CD1c-positive myeloid dendritic cell (primary cell): Measurements from ENCODE around the gene MTHFD1L.

Experiments
- DNase-seq: peaks from one replicate; pipeline ENCODE4 v3.0.0-alpha.2; 2016; ENCODE audit errors: extremely low spot score

The MTHFD1L gene

GRCh38 chr6:150932996-150933395 lies 67.5 kb downstream of the MTHFD1L start:
- DNase-seq: no peak

DNA sequence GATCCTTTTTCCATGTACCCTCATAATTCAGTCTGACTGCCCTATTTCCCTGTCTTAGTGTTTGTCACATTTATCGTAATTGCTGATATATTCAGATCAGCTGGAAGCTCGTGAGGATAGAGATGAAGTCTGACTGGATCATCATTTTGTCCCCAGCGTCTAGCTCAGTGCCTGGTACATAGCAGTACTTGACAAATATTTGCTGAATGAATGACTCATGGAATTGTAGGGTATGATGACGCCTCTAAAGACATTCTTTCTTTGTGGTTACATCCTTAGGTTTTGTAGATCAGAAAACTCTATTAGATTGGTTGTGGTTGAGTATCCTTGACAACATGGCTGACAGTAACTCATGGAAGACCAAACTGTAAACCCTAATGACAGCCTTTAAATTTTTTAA lies 68.9 kb downstream of the MTHFD1L start:
- no peak for DNase-seq

- DNase-seq: no peak
These were observed 70.6 kb downstream of the MTHFD1L start for GRCh38 chr6:150936021-150936555.

DNA sequence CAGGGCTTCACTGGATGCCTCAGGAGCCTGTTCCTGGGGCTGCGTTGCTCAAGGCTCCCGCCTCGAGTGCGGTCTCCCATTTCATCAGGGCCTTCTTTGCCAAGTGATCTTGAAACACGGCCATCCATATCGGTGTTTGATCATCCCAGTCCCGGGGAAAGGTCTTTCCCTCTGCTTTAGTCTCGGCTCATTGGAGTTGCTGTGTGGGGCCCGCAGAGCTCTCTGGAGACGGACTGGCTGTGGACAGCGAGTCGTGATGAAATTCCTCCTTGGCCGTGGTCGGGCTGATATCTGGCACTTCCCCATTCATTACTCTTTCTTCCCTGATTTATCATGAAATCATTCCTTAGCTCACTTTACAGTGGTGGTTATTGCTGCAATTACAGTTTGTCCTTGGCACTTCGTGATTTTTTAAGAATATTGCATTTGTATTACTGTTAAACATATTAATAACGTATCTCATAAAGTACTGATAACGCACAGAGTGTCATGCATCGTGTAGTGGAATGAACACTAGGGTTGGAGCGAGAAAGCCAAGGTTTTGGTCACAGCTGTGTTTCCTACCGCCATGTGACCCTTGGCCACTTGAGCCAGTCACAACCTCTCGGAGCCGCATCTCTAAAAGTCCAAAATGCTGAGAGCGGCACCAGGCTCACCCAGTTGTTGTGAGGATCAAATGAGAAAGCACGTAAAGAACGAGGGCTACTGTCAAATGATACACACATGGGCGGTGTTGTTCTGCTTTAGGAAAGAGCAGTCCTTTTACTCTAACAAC lies 71.8 kb downstream of the MTHFD1L start:
- DNase-seq: no peak

DNA sequence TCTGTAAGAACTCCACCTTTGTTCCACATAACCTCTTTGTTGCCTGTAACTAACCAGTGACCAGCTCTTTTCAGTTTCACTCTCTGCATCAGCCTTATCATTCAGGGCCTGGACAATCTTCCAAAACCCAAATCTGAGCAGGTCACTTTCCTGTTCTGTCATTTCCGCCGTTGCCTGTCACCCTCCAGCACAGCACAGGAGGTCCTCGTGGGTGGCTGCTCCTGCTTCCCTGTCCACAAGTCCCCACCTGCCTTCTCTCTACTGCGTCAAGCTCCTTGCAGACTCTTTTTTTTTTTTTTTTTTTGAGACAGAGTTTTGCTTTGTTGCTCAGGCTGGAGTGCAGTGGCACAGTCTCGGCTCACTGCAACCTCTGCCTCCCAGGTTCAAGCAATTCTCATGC lies 73.9 kb downstream of the MTHFD1L start:
- DNase-seq: no peak

DNA sequence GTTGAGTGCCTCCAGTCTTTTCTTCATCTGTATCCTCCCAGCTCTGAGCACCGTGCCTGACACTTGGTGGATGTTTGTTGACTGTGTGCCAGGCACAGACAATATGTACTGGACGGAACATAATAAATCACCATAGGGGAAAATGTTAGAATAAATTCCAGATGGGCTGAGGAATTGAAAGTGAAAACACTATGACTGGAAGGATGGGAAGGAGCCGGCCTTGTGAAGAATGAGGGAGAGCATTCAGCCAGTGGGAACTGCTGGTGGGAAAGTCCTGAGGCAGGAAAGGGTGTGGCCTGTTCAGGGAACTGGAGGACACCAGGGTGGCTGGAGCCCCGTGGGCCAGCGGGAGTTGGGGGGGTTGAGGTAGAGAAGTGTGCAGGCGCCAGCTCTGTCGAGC lies 75.4 kb downstream of the MTHFD1L start:
- no peak for DNase-seq

- no peak for DNase-seq
These were observed 84.0 kb downstream of the MTHFD1L start for GRCh38 chr6:150949526-150949925.

GRCh38 chr6:150953851-150954250 lies 88.3 kb downstream of the MTHFD1L start:
- no peak for DNase-seq

DNA sequence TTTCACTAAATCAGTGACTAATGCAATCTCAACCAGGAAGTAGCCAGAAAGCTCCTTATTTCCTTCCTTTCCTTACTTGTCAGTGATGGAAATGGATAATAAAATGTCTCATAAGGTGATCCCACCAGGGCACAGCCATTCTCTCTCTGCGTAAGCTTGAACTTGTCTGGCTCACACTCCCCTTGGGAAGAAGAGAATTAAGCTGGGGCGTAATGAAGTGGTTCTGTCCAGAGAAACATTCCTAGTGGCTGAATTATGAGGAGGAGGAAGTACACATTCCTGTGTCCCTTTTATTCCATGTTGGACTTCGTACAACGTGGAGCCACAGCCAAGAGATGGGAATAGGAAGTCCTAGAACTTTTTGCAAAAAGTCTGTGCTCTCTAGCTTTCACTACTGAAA lies 93.7 kb downstream of the MTHFD1L start:
- DNase-seq: no peak

- DNase-seq: no peak
These were observed 96.9 kb downstream of the MTHFD1L start for GRCh38 chr6:150962436-150962835.

GRCh38 chr6:150964765-150965164 lies 99.3 kb downstream of the MTHFD1L start:
- DNase-seq: no peak

DNA sequence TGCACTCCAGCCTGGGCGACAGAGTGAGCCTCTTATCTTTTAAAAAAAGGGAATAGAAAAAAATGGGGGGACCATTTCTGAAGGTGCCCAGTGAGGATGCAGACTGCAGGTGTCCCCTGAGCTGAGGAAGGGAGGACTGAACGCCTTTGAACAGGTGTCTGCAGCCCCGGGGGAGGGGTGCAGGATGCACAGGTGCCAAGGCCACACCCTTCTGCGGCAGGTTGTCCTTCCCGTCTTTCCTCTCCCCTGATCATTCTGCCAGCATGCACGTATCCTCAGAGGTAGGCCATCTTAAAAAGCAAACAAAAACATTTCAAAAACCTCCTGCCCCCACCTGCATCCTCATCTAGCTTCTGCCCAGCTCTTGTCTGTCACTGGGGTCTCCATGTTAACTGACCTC lies 101.3 kb downstream of the MTHFD1L start:
- no peak for DNase-seq

DNA sequence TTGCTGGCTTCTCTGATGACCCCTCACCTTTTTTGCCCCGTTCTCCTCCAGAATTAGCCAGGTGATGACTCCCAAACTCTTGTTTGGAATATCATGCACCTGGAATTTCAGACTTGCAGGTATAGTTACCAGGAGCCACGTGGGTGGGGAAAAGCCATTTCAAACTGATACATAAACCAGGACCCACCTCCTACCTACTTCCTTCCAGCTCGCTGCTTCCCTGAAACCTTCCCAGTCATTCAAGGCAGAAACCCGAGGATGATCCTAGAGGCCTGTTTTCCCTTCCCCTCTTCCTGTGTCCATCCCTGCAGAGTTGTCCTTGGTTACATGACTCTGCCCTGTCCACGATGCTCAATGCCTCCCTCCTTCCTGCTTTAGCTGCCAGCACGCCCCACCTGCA lies 101.9 kb downstream of the MTHFD1L start:
- DNase-seq: no peak

DNA sequence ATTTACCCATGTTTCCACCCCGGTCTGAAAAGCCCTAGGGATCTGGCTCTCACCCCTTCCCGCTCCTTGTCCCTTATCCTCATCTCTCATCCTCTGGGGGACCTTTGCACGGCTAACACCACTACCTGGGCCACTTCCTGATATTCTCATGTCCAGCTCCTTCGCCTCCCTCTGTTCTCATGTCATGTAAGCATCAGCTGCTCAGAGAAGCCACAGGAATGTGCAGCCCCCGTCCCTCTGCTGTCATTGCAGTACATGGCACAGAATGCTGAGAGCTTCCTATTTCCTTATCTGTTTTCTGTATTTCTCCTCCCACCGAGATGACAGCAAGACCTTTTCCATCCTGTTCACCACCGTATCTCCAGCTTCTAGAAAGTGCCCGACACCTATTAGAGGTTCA lies 102.4 kb downstream of the MTHFD1L start:
- no peak for DNase-seq

GRCh38 chr6:150969901-150970300 lies 104.4 kb downstream of the MTHFD1L start:
- DNase-seq: no peak

DNA sequence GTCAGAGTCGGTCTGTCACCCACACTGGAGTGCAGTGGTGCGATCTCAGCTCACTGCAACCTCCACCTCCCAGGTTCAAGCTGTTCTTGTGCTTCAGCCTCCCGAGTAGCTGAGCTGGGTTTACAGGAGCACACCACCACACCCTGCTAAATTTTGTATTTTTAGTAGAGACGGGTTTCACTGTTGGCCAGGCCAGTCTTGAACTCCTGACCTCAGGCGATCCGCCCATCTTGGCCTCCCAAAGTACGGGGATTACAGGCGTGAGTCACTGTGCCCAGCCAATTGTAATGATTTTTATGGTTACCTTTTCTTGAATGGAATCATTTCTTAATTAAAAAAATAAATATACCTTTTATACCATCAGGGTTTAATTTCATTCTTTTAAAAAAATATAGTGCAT lies 105.7 kb downstream of the MTHFD1L start:
- no peak for DNase-seq

- no peak for DNase-seq
These were observed 109.6 kb downstream of the MTHFD1L start for GRCh38 chr6:150975136-150975535.

- DNase-seq: no peak
These were observed 111.8 kb downstream of the MTHFD1L start for GRCh38 chr6:150977281-150977680.

- no peak for DNase-seq
These were observed 113.1 kb downstream of the MTHFD1L start for GRCh38 chr6:150978624-150979023.

DNA sequence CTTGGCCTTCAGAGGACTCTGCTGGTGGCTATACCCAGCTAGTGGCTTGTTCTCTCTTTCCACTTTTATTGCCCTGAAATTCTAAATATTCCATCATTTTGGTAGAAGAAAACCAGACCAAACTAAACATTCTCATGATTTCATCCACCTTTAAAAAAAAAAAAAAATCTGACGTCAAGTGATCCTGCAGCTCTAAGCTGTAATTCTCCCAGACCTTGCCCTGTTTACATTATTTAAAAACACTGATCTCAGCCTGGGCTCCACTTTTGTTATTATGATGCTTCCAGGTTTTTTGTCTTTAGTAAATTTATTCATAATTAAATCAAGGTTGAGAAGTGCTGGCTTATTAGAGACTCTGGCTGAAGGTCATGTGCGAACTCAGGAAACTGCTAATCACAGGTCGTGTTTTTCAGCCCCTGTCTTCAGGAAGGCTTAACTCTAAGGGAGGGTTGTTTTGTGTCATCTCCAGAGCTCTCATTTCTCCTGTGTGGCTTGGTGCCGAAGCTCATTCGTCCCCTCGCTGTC lies 114.4 kb downstream of the MTHFD1L start:
- DNase-seq: no peak

DNA sequence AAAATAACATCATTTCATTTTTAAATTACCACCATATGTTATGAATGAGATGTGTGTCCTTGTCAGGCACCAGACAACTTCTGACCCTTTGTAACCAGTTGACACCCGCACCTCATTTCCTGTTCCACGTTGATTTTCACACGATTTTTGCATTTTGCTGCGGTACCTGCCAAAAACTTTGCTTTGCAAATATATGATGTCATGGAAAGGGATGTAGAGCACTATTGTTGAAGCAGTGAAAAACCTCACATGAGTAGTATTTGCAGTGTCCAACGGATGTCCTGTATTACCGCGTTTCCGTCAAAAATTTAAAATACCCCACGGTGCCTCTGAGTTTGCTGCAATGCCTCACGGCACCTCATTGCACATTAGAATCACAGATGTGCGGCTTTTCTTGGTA lies 115.6 kb downstream of the MTHFD1L start:
- no peak for DNase-seq

GRCh38 chr6:150981669-150982068 lies 116.2 kb downstream of the MTHFD1L start:
- no peak for DNase-seq

GRCh38 chr6:150987371-150987828 lies 121.9 kb downstream of the MTHFD1L start:
- DNase-seq: no peak
